ENCODE measurements around the gene KCNN3.

Gene KCNN3

GRCh38 chr1:154859786-154860155, 10.3 kb downstream of the KCNN3 start:
- DNase-seq: no peak

GRCh38 chr1:154859151-154859785, 10.8 kb downstream of the KCNN3 start:
- no peak for DNase-seq

- no peak for DNase-seq
These were observed 12.5 kb downstream of the KCNN3 start for GRCh38 chr1:154857441-154858215.

GRCh38 chr1:154857022-154857421, 13.1 kb downstream of the KCNN3 start:
- DNase-seq: no peak

- DNase-seq: no peak
These were observed 13.5 kb downstream of the KCNN3 start for GRCh38 chr1:154856544-154856943.

- DNase-seq: no peak
These were observed 14.0 kb downstream of the KCNN3 start for GRCh38 chr1:154856049-154856448.

GRCh38 chr1:154855186-154855851, 14.8 kb downstream of the KCNN3 start:
- DNase-seq: no peak

- DNase-seq: no peak
These were observed 17.2 kb downstream of the KCNN3 start for GRCh38 chr1:154852845-154853244.

- no peak for DNase-seq
These were observed 18.5 kb downstream of the KCNN3 start for GRCh38 chr1:154851392-154852177.

GRCh38 chr1:154849645-154850131, 20.4 kb downstream of the KCNN3 start:
- DNase-seq: no peak

- DNase-seq: no peak
These were observed 21.1 kb downstream of the KCNN3 start for GRCh38 chr1:154848983-154849382.

- DNase-seq: no peak
These were observed 22.2 kb downstream of the KCNN3 start for GRCh38 chr1:154847891-154848290.

GRCh38 chr1:154846565-154847442, 23.3 kb downstream of the KCNN3 start:
- DNase-seq: no peak

- no peak for DNase-seq
These were observed 24.2 kb downstream of the KCNN3 start for GRCh38 chr1:154845879-154846278.

GRCh38 chr1:154845174-154845573, 24.9 kb downstream of the KCNN3 start:
- no peak for DNase-seq

GRCh38 chr1:154844297-154844681, 25.8 kb downstream of the KCNN3 start:
- no peak for DNase-seq

- no peak for DNase-seq
These were observed 26.3 kb downstream of the KCNN3 start for GRCh38 chr1:154843636-154844296.

GRCh38 chr1:154842635-154843034, 27.4 kb downstream of the KCNN3 start:
- no peak for DNase-seq

GRCh38 chr1:154841384-154841783, 28.7 kb downstream of the KCNN3 start:
- DNase-seq: no peak

GRCh38 chr1:154840269-154841176, 29.6 kb downstream of the KCNN3 start:
- no peak for DNase-seq

All from activated naive CD4-positive, alpha-beta T cell treated with anti-CD3 and anti-CD28 coated beads, Interleukin-2, amount 50 U/mL, for 16 hours (primary cell).